GM23338 (cell line): ENCODE data around the gene CMTM5.
A peak's percentile ranks its signal among the peaks of the same experiment; 100 is the strongest.

Source experiments
- REST ChIP-seq: IDR thresholded peaks from one replicate; pipeline ENCODE4 v1.6.1; 2018; ENCODE audit warnings: antibody characterized with exemption; ENCODE audit not compliant: unreplicated experiment
- TF ChIP-seq, protein P1 (sequence below), 2 experiments: fragments of 200-600 bp in 1 of 2; sonication (generic) in 1 of 2; conservative IDR thresholded peaks; 2 replicates each; pipeline versions ENCODE4 v1.5.1 to v1.6.1; 2016 to 2017; ENCODE audit warnings: antibody characterized with exemption in 2 of 2, low read depth in 2 of 2, mild to moderate bottlenecking in 2 of 2, moderate library complexity in 1 of 2

DNA sequence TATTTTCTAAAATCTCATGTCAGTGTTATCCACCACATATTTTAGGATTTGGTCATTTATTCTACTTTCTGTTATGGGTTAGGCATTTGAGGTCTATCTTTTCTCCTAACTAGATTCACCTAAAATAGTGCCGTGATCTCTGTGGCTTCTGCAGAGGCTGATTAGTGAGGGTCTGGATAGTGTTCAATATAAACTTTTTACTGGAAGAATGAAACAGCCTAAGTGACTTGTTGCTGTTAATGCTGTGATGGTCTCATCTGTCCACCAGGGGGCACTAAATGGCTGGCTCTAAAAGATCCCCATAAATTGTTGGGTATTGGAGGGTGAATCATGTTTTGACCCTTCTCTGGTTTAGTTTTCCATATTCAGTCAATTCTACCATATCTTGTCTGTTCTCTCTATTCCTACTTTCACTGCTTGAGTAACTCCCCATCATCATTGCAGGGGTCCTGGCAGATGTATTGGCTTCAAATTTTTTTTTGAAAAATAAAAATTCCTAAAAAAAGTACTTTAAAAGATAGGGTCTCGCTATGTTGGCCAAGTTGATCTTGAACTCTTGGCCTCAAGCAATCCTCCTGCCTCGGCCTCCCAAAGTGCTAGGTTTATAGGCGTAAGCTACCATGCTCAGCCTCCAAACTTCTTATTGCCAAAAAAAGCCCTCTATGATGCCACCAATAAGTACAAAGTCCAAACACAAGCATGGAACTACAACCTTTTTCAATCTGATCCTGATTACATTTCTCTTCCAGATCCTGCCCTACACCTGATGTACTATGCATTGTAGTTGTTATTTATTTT lies 48.7 kb upstream of the CMTM5 start:
- TF ChIP-seq, protein P1, sequence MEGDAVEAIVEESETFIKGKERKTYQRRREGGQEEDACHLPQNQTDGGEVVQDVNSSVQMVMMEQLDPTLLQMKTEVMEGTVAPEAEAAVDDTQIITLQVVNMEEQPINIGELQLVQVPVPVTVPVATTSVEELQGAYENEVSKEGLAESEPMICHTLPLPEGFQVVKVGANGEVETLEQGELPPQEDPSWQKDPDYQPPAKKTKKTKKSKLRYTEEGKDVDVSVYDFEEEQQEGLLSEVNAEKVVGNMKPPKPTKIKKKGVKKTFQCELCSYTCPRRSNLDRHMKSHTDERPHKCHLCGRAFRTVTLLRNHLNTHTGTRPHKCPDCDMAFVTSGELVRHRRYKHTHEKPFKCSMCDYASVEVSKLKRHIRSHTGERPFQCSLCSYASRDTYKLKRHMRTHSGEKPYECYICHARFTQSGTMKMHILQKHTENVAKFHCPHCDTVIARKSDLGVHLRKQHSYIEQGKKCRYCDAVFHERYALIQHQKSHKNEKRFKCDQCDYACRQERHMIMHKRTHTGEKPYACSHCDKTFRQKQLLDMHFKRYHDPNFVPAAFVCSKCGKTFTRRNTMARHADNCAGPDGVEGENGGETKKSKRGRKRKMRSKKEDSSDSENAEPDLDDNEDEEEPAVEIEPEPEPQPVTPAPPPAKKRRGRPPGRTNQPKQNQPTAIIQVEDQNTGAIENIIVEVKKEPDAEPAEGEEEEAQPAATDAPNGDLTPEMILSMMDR (conservative IDR thresholded peaks at IDR 0.05; ENCODE audit: low read depth in 2 of 2) = peak; percentile 90 to 97
- TF ChIP-seq REST = no peak
